KMS-11 (cell line): ENCODE measurements around the gene HOXD1.
A peak's percentile ranks its signal among the peaks of the same experiment; 100 is the strongest.

Experiments used
- H2AFZ ChIP-seq: fragments of 200-600 bp; sonication (generic); 2 replicates; pipeline ENCODE4 v1.6.1; 2016; ENCODE audit warnings: antibody characterized with exemption, mixed run types, low read depth
- H3K27ac ChIP-seq: fragments of 200-600 bp; sonication (generic); 2 replicates; pipeline ENCODE4 v1.6.1; 2016; ENCODE audit warnings: mild to moderate bottlenecking, mixed run types
- H3K27me3 ChIP-seq: fragments of 200-600 bp; sonication (generic); 2 replicates; pipeline ENCODE4 v1.6.1; 2017; ENCODE audit warnings: mild to moderate bottlenecking, low read depth, mixed run types, moderate library complexity; ENCODE audit not compliant: insufficient read depth
- H3K36me3 ChIP-seq: fragments of 200-600 bp; sonication (generic); 2 replicates; pipeline ENCODE4 v1.6.1; 2017; ENCODE audit warnings: mild to moderate bottlenecking, mixed run types; ENCODE audit not compliant: insufficient read depth
- H3K4me1 ChIP-seq: fragments of 200-600 bp; sonication (generic); 2 replicates; pipeline ENCODE4 v1.6.1; 2016; ENCODE audit warnings: mild to moderate bottlenecking, low read depth, mixed run types; ENCODE audit not compliant: poor library complexity, severe bottlenecking
- H3K4me2 ChIP-seq: fragments of 200-600 bp; sonication (generic); 2 replicates; pipeline ENCODE4 v1.7.0; 2016; ENCODE audit warnings: mild to moderate bottlenecking, mixed run types
- H3K4me3 ChIP-seq: fragments of 200-600 bp; sonication (generic); IDR thresholded peaks from 2 replicates; pipeline ENCODE4 v1.6.1; 2017; ENCODE audit warnings: low read depth, low read length, mixed read lengths; ENCODE audit not compliant: insufficient read depth
- H3K79me2 ChIP-seq: fragments of 200-600 bp; sonication (generic); 2 replicates; pipeline ENCODE4 v1.6.1; 2016; ENCODE audit warnings: low read depth, mixed run types; ENCODE audit not compliant: insufficient read depth
- H3K9ac ChIP-seq: fragments of 200-600 bp; sonication (generic); 2 replicates; pipeline ENCODE4 v1.6.1; 2016; ENCODE audit warnings: mild to moderate bottlenecking, mixed run types
- H4K20me1 ChIP-seq: fragments of 200-600 bp; sonication (generic); 2 replicates; pipeline ENCODE4 v1.6.1; 2016; ENCODE audit warnings: mild to moderate bottlenecking, mixed run types; ENCODE audit not compliant: insufficient read depth
- CTCF ChIP-seq: fragments of 200-600 bp; sonication (generic); conservative IDR thresholded peaks from 2 replicates; pipeline ENCODE4 v1.6.1; 2017; ENCODE audit warnings: low read depth, mild to moderate bottlenecking, antibody characterized with exemption, low read length, moderate library complexity, mixed read lengths

The HOXD1 gene

GRCh38 chr2:176140513-176141317 lies 47.8 kb upstream of the HOXD1 start:
- H3K9ac ChIP-seq = peak overlapping the region; percentile 92
- H3K27ac ChIP-seq = peak overlapping the region; percentile 68
- peak overlapping the region; percentile 98 for H2AFZ ChIP-seq
- H3K27me3 ChIP-seq = no peaks in the 10 kb centered on the region
- H3K4me2 ChIP-seq = peak overlapping the region; percentile 76
- H3K4me1 ChIP-seq = peaks cover 23% of the 10 kb centered on the region
- H3K4me3 ChIP-seq = peak overlapping the region; percentile 83
- peak; percentile 96 for TF ChIP-seq CTCF
- H4K20me1 ChIP-seq = no peaks in the 10 kb centered on the region
- no peaks in the 10 kb centered on the region for H3K79me2 ChIP-seq
- no peaks in the 10 kb centered on the region for H3K36me3 ChIP-seq

GRCh38 chr2:176142281-176142680 lies 46.2 kb upstream of the HOXD1 start:
- H3K27ac ChIP-seq = no peak overlapping the region
- H2AFZ ChIP-seq = no peak overlapping the region
- no peak overlapping the region for H3K4me3 ChIP-seq
- no peak for TF ChIP-seq CTCF
- peaks cover 17% of the 10 kb centered on the region for H3K4me1 ChIP-seq
- no peaks in the 10 kb centered on the region for H3K36me3 ChIP-seq
- H4K20me1 ChIP-seq = no peaks in the 10 kb centered on the region
- H3K4me2 ChIP-seq = no peak overlapping the region
- H3K79me2 ChIP-seq = no peaks in the 10 kb centered on the region
- H3K9ac ChIP-seq = no peak overlapping the region
- no peaks in the 10 kb centered on the region for H3K27me3 ChIP-seq

- Histone ChIP-seq H3K4me1 (peaks cover 4% of the 10 kb centered on the region), H4K20me1 (no peaks in the 10 kb centered on the region), H3K4me2 (no peak overlapping the region), H3K27me3 (no peaks in the 10 kb centered on the region), H2AFZ (no peak overlapping the region), H3K27ac (no peak overlapping the region), H3K79me2 (no peaks in the 10 kb centered on the region), H3K4me3 (no peak overlapping the region), H3K9ac (no peak overlapping the region), H3K36me3 (no peaks in the 10 kb centered on the region)
- no peak for TF ChIP-seq CTCF
These were observed 43.1 kb upstream of the HOXD1 start for GRCh38 chr2:176145085-176145969.

- H3K79me2 ChIP-seq = no peaks in the 10 kb centered on the region
- no peak overlapping the region for H3K9ac ChIP-seq
- H3K4me3 ChIP-seq = no peak overlapping the region
- no peak overlapping the region for H3K4me2 ChIP-seq
- no peaks in the 10 kb centered on the region for H4K20me1 ChIP-seq
- H3K27me3 ChIP-seq = no peaks in the 10 kb centered on the region
- no peak overlapping the region for H2AFZ ChIP-seq
- no peak overlapping the region for H3K27ac ChIP-seq
- H3K4me1 ChIP-seq = peaks cover under 1% of the 10 kb centered on the region
- H3K36me3 ChIP-seq = no peaks in the 10 kb centered on the region
- TF ChIP-seq CTCF = no peak
These were observed 42.4 kb upstream of the HOXD1 start for GRCh38 chr2:176146101-176146500.
